K562 (cell line): ENCODE data around the gene RNF13. TPM values are rescaled to one million over a fixed set of nuclear protein-coding genes. Genes with fewer than 3 reads are reported as not detected.

Experiments
- ATAC-seq: fragments of 200-7000 bp; cut with Tn5 transposase; 3 replicates; pipeline ENCODE4 v1.9.1; 2020; ENCODE audit warnings: moderate library complexity
- BruUV-seq: library from RNA; stranded (reverse); fragments of 400-500 nt; replicated peaks from 2 replicates; lab custom pipeline; 2021; lab: Mats Ljungman, UMichigan
- CTCF ChIA-PET: fragments of 300-600 bp; formaldehyde crosslinking; extraction: SDS; loops from one replicate; lab custom pipeline; 2021; ENCODE audit warnings: low intra/inter-chr PET ratio; lab: Yijun Ruan, JAX
- POLR2A ChIA-PET: fragments of 300-600, 350-650 bp; sonication (Branson Sonifier 250); formaldehyde crosslinking; extraction: SDS; loops from one replicate; lab custom pipeline; 2021; ENCODE audit warnings: antibody characterized with exemption, inconsistent platforms; lab: Yijun Ruan, JAX
- DNase-seq, 4 experiments: peaks; one replicate each; pipeline versions ENCODE4 v3.0.0 to v3.0.0-alpha.2; 2011 to 2018; ENCODE audit warnings: low spot score in 3 of 4, mixed read lengths in 3 of 4; ENCODE audit errors: extremely low read depth in 1 of 4
- FAIRE-seq: peaks from 2 replicates; lab custom pipeline; 2011; peaks lifted over from hg19 to GRCh38; lab: Jason Lieb, UNC
- H2AFZ ChIP-seq: 2 replicates; pipeline ENCODE4 v1.6.0; 2011; ENCODE audit warnings: low read depth, low read length, control low read depth, inconsistent platforms
- H3K27ac ChIP-seq: fragments of 200-600 bp; 3 replicates; pipeline ENCODE4 v1.8.0; 2011; ENCODE audit warnings: low read depth, mild to moderate bottlenecking, control low read depth, inconsistent platforms, low read length, moderate library complexity, mixed read lengths; ENCODE audit errors: extremely low read depth
- H3K27me3 ChIP-seq, 2 experiments: fragments of 300-600 bp in 1 of 2; 2 replicates in 1 of 2; 3 replicates in 1 of 2; pipeline versions ENCODE4 v1.6.0 to v1.8.0; 2011; ENCODE audit warnings: inconsistent platforms in 2 of 2, low read length in 2 of 2, mild to moderate bottlenecking in 1 of 2, mixed read lengths in 1 of 2, moderate library complexity in 1 of 2; ENCODE audit not compliant: control insufficient read depth in 2 of 2, insufficient read depth in 2 of 2
- H3K36me3 ChIP-seq: fragments of 300-600 bp; 3 replicates; pipeline ENCODE4 v1.8.0; 2011; ENCODE audit warnings: mild to moderate bottlenecking, low read length, inconsistent platforms; ENCODE audit not compliant: control insufficient read depth, insufficient read depth
- H3K4me1 ChIP-seq, 2 experiments: fragments of 200-600 bp in 1 of 2; replicated peaks in 1 of 2; 2 replicates in 1 of 2; 3 replicates in 1 of 2; pipeline versions ENCODE4 v1.5.1 to v1.8.0; 2011; ENCODE audit warnings: inconsistent platforms in 2 of 2, low read length in 2 of 2, mild to moderate bottlenecking in 1 of 2, mixed read lengths in 1 of 2, moderate library complexity in 1 of 2; ENCODE audit not compliant: control insufficient read depth in 2 of 2, insufficient read depth in 2 of 2
- H3K4me2 ChIP-seq: 2 replicates; pipeline ENCODE4 v1.6.1; 2011; ENCODE audit warnings: low read length, control low read depth, inconsistent platforms, mixed read lengths; ENCODE audit not compliant: insufficient read depth
- H3K4me3 ChIP-seq: fragments of 200-600 bp; sonication (generic), shearing (Covaris generic); 2 replicates; pipeline ENCODE4 v1.5.1; 2016; ENCODE audit warnings: control low read depth, inconsistent platforms
- H3K79me2 ChIP-seq: fragments of 200-600 bp; 3 replicates; pipeline ENCODE4 v1.8.0; 2011; ENCODE audit warnings: low read length, inconsistent platforms; ENCODE audit not compliant: control insufficient read depth, insufficient read depth
- H3K9ac ChIP-seq, 2 experiments: 2 replicates each; pipeline versions ENCODE4 v1.6.0 to v1.6.1; 2011; ENCODE audit warnings: low read depth in 2 of 2, low read length in 2 of 2, control low read depth in 1 of 2, inconsistent platforms in 1 of 2, mild to moderate bottlenecking in 1 of 2, mixed read lengths in 1 of 2; ENCODE audit not compliant: insufficient read depth in 1 of 2
- H3K9me1 ChIP-seq: one replicate; pipeline ENCODE4 v1.6.0; 2011; ENCODE audit warnings: inconsistent platforms, mild to moderate bottlenecking, low read length, moderate library complexity; ENCODE audit not compliant: control insufficient read depth, insufficient read depth
- H3K9me3 ChIP-seq: replicated peaks from 2 replicates; pipeline ENCODE4 v1.5.1; 2011; ENCODE audit warnings: low read depth, low read length, inconsistent platforms; ENCODE audit not compliant: control insufficient read depth, insufficient read depth
- H4K20me1 ChIP-seq: replicated peaks from 2 replicates; pipeline ENCODE4 v1.6.1; 2011; ENCODE audit warnings: low read length, inconsistent platforms, mixed read lengths; ENCODE audit not compliant: control insufficient read depth, insufficient read depth
- CEBPB ChIP-seq: fragments of 450-650 bp; IDR thresholded peaks from 2 replicates; pipeline ENCODE4 v1.6.1; 2016; ENCODE audit warnings: missing genetic modification characterization, missing compliant biosample characterization
- ERF ChIP-seq: fragments of 450-650 bp; formaldehyde crosslinking; IDR thresholded peaks from 2 replicates; pipeline ENCODE4 v1.4.0; 2020; ENCODE audit warnings: mild to moderate bottlenecking, mixed read lengths
- HDAC1 ChIP-seq, 2 experiments: fragments of 450-650 bp; IDR thresholded peaks; 2 replicates each; pipeline ENCODE4 v1.6.1; 2016 to 2017; ENCODE audit warnings: inconsistent platforms in 1 of 2, mild to moderate bottlenecking in 1 of 2, moderate library complexity in 1 of 2
- NFXL1 ChIP-seq: fragments of 450-650 bp; formaldehyde crosslinking; IDR thresholded peaks from 2 replicates; pipeline ENCODE4 v1.4.0; 2021; ENCODE audit warnings: mild to moderate bottlenecking
- NR2C1 ChIP-seq, 2 experiments: fragments of 450-650 bp; IDR thresholded peaks; 2 replicates each; pipeline ENCODE4 v1.6.1; 2017; ENCODE audit warnings: mild to moderate bottlenecking in 2 of 2, antibody characterized with exemption in 1 of 2, inconsistent platforms in 1 of 2, missing compliant biosample characterization in 1 of 2, missing genetic modification characterization in 1 of 2
- ZFPM2 ChIP-seq: fragments of 250-450 bp; sonication (Bioruptor Pico); IDR thresholded peaks from 2 replicates; pipeline ENCODE4 v1.5.1; 2022; ENCODE audit warnings: mild to moderate bottlenecking
- ZKSCAN8 ChIP-seq: fragments of 200-800 bp; sonication (Bioruptor generic); IDR thresholded peaks from 2 replicates; pipeline ENCODE4 v1.6.1; 2016; ENCODE audit warnings: missing genetic modification characterization, missing compliant biosample characterization
- ZNF431 ChIP-seq: sonication (generic); formaldehyde crosslinking; IDR thresholded peaks from 2 replicates; pipeline ENCODE4 v1.8.0; 2022; ENCODE audit warnings: mild to moderate bottlenecking, missing genetic modification reagents
- ZNF644 ChIP-seq: fragments of 200-800 bp; sonication (Bioruptor generic); IDR thresholded peaks from 2 replicates; pipeline ENCODE4 v1.6.1; 2016; ENCODE audit warnings: low read depth, missing genetic modification characterization, missing compliant biosample characterization
- WGBS: fragments of 100-300 bp; shearing (Covaris generic); methylation state at CpG from one replicate; pipeline ENCODE4 v1.1.6; 2016; ENCODE audit warnings: low coverage, mixed read lengths; ENCODE audit not compliant: insufficient coverage; ENCODE audit errors: missing lambda C conversion rate; 5-methylcytosine and 5-hydroxymethylcytosine counted together
- in situ Hi-C: fragments of 300-500 bp; cut with MboI; formaldehyde crosslinking; loops from 4 replicates; pipeline ENCODE4 v1.15.0; 2018; ENCODE audit warnings: inconsistent platforms, mixed read lengths
- intact Hi-C: fragments of 100-400 bp; cut with micrococcal nuclease; formaldehyde crosslinking; loops from 2 replicates; pipeline ENCODE4 v1.14.2; 2022
- polyA plus RNA-seq, 8 experiments: library from polyadenylated mRNA; depleted of rRNA in 4 of 8; stranded (reverse) in 5 of 8; unstranded in 3 of 8; fragments of >200 nt; fragmentation: Nextera tagmentation in 2 of 8; fragmentation: Illumina TruSeq in 1 of 8; extraction: Ambion mirVana in 2 of 8; extraction: Trizol in 1 of 8; gene quantifications; 2 replicates each; pipeline versions ENCODE4 v1.2.1 to v1.2.3, GENCODE V29; 2011 to 2014; ENCODE audit warnings: inconsistent platforms in 1 of 8, missing spikeins in 1 of 8
- total RNA-seq, 7 experiments: library from RNA; depleted of rRNA in 6 of 7; stranded (reverse); fragments of >200 nt in 6 of 7; fragmentation: Illumina TruSeq in 2 of 7; extraction: Trizol in 2 of 7; gene quantifications; 2 replicates each; pipeline versions ENCODE4 v1.2.1 to v1.2.3, GENCODE V29; 2011 to 2021; ENCODE audit warnings: low replicate concordance in 1 of 7
- TF ChIP-seq, protein P1 (sequence below), 2 experiments: fragments of 450-650 bp; conservative IDR thresholded peaks; 2 replicates each; pipeline ENCODE4 v1.6.1; 2017; ENCODE audit warnings: mild to moderate bottlenecking in 2 of 2, moderate library complexity in 2 of 2

Gene RNF13
- total and polyA plus RNA-seq, 9 of the 15 experiments (the other 6 are each of a cell fraction or from before 2014, with no cell fraction given), result 12.7 to 35.8 (median 18.9) TPM

DNA sequence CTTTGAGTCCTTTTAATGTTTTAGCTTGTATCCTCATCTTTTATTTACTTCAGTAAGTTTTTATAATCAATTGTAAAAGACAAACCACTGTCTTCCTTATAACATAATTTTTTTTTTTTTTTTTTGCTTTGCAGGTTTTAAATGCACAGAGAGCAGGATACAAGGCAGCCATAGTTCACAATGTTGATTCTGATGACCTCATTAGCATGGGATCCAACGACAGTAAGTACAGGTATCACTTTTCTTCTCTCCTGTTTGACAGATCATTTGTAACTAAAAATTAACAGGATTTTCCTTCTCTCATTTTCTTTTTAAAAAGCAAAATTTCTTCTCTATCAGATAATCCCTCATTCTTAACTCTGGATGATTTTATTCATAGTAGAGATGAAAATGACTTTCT is 82.3 kb downstream of the RNF13 start:
- intact Hi-C loops, result no loop called here
- POLR2A ChIA-PET, result no interaction called here
- TF ChIP-seq, protein P1, sequence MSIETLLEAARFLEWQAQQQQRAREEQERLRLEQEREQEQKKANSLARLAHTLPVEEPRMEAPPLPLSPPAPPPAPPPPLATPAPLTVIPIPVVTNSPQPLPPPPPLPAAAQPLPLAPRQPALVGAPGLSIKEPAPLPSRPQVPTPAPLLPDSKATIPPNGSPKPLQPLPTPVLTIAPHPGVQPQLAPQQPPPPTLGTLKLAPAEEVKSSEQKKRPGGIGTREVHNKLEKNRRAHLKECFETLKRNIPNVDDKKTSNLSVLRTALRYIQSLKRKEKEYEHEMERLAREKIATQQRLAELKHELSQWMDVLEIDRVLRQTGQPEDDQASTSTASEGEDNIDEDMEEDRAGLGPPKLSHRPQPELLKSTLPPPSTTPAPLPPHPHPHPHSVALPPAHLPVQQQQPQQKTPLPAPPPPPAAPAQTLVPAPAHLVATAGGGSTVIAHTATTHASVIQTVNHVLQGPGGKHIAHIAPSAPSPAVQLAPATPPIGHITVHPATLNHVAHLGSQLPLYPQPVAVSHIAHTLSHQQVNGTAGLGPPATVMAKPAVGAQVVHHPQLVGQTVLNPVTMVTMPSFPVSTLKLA (conservative IDR thresholded peaks at IDR 0.05), result no peak
- TF ChIP-seq NR2C1 (IDR thresholded peaks at IDR 0.05) (no peak), NR2C1 (tag; IDR thresholded peaks at IDR 0.05) (no peak), ZKSCAN8 (no peak), HDAC1 (IDR thresholded peaks at IDR 0.05) (no peak), ZFPM2 (CRISPR knock-in tag) (no peak), ZNF431 (CRISPR knock-in tag) (no peak), NFXL1 (CRISPR knock-in tag) (no peak), CEBPB (tag) (no peak), ZNF644 (no peak), ERF (CRISPR knock-in tag) (no peak)
- WGBS, result 27% methylated on average over 1 of the region's 1 CpG
- H4K20me1 ChIP-seq, result no peaks in the 10 kb centered on the region
- no peaks in the 10 kb centered on the region for H3K79me2 ChIP-seq
- ATAC-seq (no peak), FAIRE-seq (no peak), DNase-seq (no peak)
- no peak overlapping the region for H2AFZ ChIP-seq
- H3K27ac ChIP-seq, result no peak overlapping the region
- CTCF ChIA-PET, result no interaction called here
- H3K9me1 ChIP-seq, result no peaks in the 10 kb centered on the region
- H3K27me3 ChIP-seq, result no peaks in the 10 kb centered on the region
- H3K4me3 ChIP-seq, result no peak overlapping the region
- H3K4me1 ChIP-seq, result peaks cover 0 to 6% of the 10 kb centered on the region in 2 experiments; a peak in 2 of 5 replicates
- no peaks in the 10 kb centered on the region for H3K9me3 ChIP-seq
- no peak overlapping the region for H3K9ac ChIP-seq
- in situ Hi-C loops, result no loop called here
- no peaks in the 10 kb centered on the region for H3K36me3 ChIP-seq
- no TSS peak for BruUV-seq
- H3K4me2 ChIP-seq, result no peak overlapping the region
